ENCODE data around the gene GCSH.
"Not testable (repeated sequence)": the region's sequence is repeated elsewhere in the genome, so short reads cannot be mapped to it uniquely, and the experiment has no call there.

Gene GCSH

GRCh38 chr16:81095953-81096714, at the start of gene GCSH:
Gene GCSH (minus strand): TSS chr16:81096395. CDS start chr16:81096278, 117 bp downstream.
- peak; percentile 74 for DNase-seq

- DNase-seq: no peak
Observed at GRCh38 chr16:81143921-81144471, 47.8 kb upstream of the GCSH start.

GRCh38 chr16:81142864-81143263, 46.7 kb upstream of the GCSH start:
- no peak for DNase-seq

- no peak for DNase-seq
Observed at GRCh38 chr16:81140930-81141780, 45.0 kb upstream of the GCSH start.

- no peak for DNase-seq
Observed at GRCh38 chr16:81138831-81139557, 42.8 kb upstream of the GCSH start.

GRCh38 chr16:81137754-81138153, 41.6 kb upstream of the GCSH start:
- DNase-seq: no peak

- DNase-seq: no peak
Observed at GRCh38 chr16:81136390-81137335, 40.5 kb upstream of the GCSH start.

- DNase-seq: no peak
Observed at GRCh38 chr16:81130126-81130525, 33.9 kb upstream of the GCSH start.

GRCh38 chr16:81128726-81129524, 32.7 kb upstream of the GCSH start:
- no peak for DNase-seq

- DNase-seq: no peak
Observed at GRCh38 chr16:81127051-81127450, 30.9 kb upstream of the GCSH start.

GRCh38 chr16:81123092-81123852, 27.1 kb upstream of the GCSH start:
- no peak for DNase-seq

- no peak for DNase-seq
Observed at GRCh38 chr16:81121474-81121990, 25.3 kb upstream of the GCSH start.

GRCh38 chr16:81117436-81117835, 21.2 kb upstream of the GCSH start:
- no peak for DNase-seq

- no peak for DNase-seq
Observed at GRCh38 chr16:81116285-81116684, 20.1 kb upstream of the GCSH start.

GRCh38 chr16:81112453-81112852, 16.3 kb upstream of the GCSH start:
- DNase-seq: no peak

- not testable (repeated sequence) for DNase-seq
Observed at GRCh38 chr16:81109274-81109673, 13.1 kb upstream of the GCSH start.

- no peak for DNase-seq
Observed at GRCh38 chr16:81107511-81107910, 11.3 kb upstream of the GCSH start.

GRCh38 chr16:81106826-81107503, 10.8 kb upstream of the GCSH start:
- DNase-seq: no peak

- no peak for DNase-seq
Observed at GRCh38 chr16:81105946-81106345, 9.8 kb upstream of the GCSH start.

Measured in DMS79 (cell line).